K562 (cell line): ENCODE data around the gene SLC2A9.

Experiments used
- ADNP ChIP-seq: fragments of 200-800 bp; sonication (Bioruptor generic); IDR thresholded peaks from 2 replicates; pipeline ENCODE4 v1.6.1; 2016; ENCODE audit warnings: missing genetic modification characterization, missing compliant biosample characterization
- CTCF ChIP-seq, 3 experiments: IDR thresholded peaks in 2 of 3; conservative IDR thresholded peaks in 1 of 3; 2 replicates each; pipeline ENCODE4 v1.5.1; 2011 to 2012; ENCODE audit warnings: low read length in 3 of 3, mild to moderate bottlenecking in 3 of 3, control low read depth in 2 of 3, improper control_type of control experiment in 1 of 3, inconsistent platforms in 1 of 3, low read depth in 1 of 3, mixed read lengths in 1 of 3, moderate library complexity in 1 of 3; ENCODE audit not compliant: insufficient read depth in 2 of 3
- JUND ChIP-seq, 2 experiments: IDR thresholded peaks; 2 replicates in 1 of 2; 3 replicates in 1 of 2; pipeline ENCODE4 v1.6.1; 2011; ENCODE audit warnings: borderline replicate concordance in 2 of 2, low read depth in 2 of 2, low read length in 2 of 2, improper control_type of control experiment in 1 of 2, missing biosample characterization in 1 of 2, missing genetic modification characterization in 1 of 2, missing genetic modification reagents in 1 of 2
- NR2C2 ChIP-seq, 2 experiments: fragments of 200-800 bp in 1 of 2; sonication (Bioruptor generic) in 1 of 2; sonication (generic) in 1 of 2; formaldehyde crosslinking in 1 of 2; IDR thresholded peaks; 2 replicates each; pipeline versions ENCODE4 v1.6.1 to v1.8.0; 2016 to 2022; ENCODE audit warnings: mild to moderate bottlenecking in 1 of 2, missing compliant biosample characterization in 1 of 2, missing genetic modification characterization in 1 of 2, missing genetic modification reagents in 1 of 2
- POLR2A ChIP-seq: fragments of 450-650 bp; conservative IDR thresholded peaks from 2 replicates; pipeline ENCODE4 v1.6.1; 2016
- TEAD4 ChIP-seq, 2 experiments: sonication (generic) in 1 of 2; formaldehyde crosslinking in 1 of 2; IDR thresholded peaks; 2 replicates each; pipeline versions ENCODE4 v1.6.1 to v1.8.0; 2012 to 2022; ENCODE audit warnings: borderline replicate concordance in 1 of 2, inconsistent platforms in 1 of 2, low read length in 1 of 2, mild to moderate bottlenecking in 1 of 2, missing genetic modification reagents in 1 of 2
- U2AF2 ChIP-seq: fragments of 200-400 bp; formaldehyde crosslinking; optimal IDR thresholded peaks from 2 replicates; pipeline ENCODE3; 2017; ENCODE audit warnings: low read depth, mild to moderate bottlenecking, low read length

- TF ChIP-seq TEAD4 (IDR thresholded peaks at IDR 0.05; ENCODE audit: low read length) (no peak), TEAD4 (CRISPR knock-in tag; IDR thresholded peaks at IDR 0.05; ENCODE audit: borderline replicate concordance) (no peak), POLR2A (no peak), ADNP (tag) (no peak), CTCF (IDR thresholded peaks at IDR 0.05 in 2 of 3, conservative IDR thresholded peaks at IDR 0.05 in 1 of 3; ENCODE audit: insufficient read depth in 2 of 3, low read depth in 1 of 3, low read length in 3 of 3) (no peak), U2AF2 (no peak), NR2C2 (CRISPR knock-in tag; IDR thresholded peaks at IDR 0.05) (no peak), NR2C2 (tag; IDR thresholded peaks at IDR 0.05) (no peak), JUND (IDR thresholded peaks at IDR 0.05; ENCODE audit: borderline replicate concordance, low read depth, low read length) (no peak), JUND (tag; IDR thresholded peaks at IDR 0.05; ENCODE audit: borderline replicate concordance, low read depth, low read length) (no peak)
Observed at GRCh38 chr4:10034136-10034535, 12.8 kb upstream of the SLC2A9 start.
